GM06990 (cell line): ENCODE data around the gene BPIFA2.
"Not testable (repeated sequence)": the region's sequence is repeated elsewhere in the genome, so short reads cannot be mapped to it uniquely, and the experiment has no call there.

Experiments
- DNase-seq: peaks from one replicate; pipeline ENCODE4 v3.0.0-alpha.2; 2011; ENCODE audit not compliant: insufficient read length; ENCODE audit errors: extremely low read depth
- H3K27me3 ChIP-seq: replicated peaks from 2 replicates; pipeline ENCODE4 v1.6.0; 2011; ENCODE audit warnings: low read length; ENCODE audit not compliant: control insufficient read depth, insufficient read depth
- H3K36me3 ChIP-seq: 2 replicates; pipeline ENCODE4 v1.5.1; 2011; ENCODE audit warnings: low read length; ENCODE audit not compliant: control insufficient read depth, insufficient read depth
- H3K4me3 ChIP-seq: replicated peaks from 2 replicates; pipeline ENCODE4 v1.5.1; 2011; ENCODE audit warnings: low read depth, mild to moderate bottlenecking, control low read depth, low read length
- CTCF ChIP-seq: IDR thresholded peaks from 2 replicates; pipeline ENCODE4 v1.5.1; 2011; ENCODE audit warnings: low read length, control low read depth, mild to moderate bottlenecking, inconsistent platforms; ENCODE audit not compliant: insufficient read depth, poor library complexity, severe bottlenecking

BPIFA2 gene

DNA sequence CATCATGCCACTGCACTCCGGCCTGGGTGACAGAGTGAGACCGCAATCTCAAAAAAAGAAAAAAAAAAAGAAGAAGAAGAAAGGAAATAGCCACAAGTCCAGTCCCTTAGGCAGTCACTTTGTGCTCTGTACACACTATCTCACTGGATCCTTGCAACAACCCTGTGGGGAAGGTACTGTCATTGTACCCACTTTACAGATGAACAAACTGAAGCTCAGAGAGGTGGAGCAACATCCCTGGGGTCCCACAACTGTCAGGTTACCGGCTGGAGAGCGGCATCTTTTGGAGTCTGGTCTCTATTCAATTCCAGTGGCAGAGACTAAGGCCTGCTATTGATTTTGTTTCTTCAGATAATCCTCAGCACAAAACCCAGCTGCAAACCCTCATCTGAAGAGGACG, 12.2 kb downstream of the BPIFA2 start:
- Histone ChIP-seq H3K36me3 (no peaks in the 10 kb centered on the region), H3K27me3 (no peaks in the 10 kb centered on the region), H3K4me3 (no peak overlapping the region)
- TF ChIP-seq CTCF, result no peak
- no peak for DNase-seq

- no peak for DNase-seq
- peak; percentile 7 for TF ChIP-seq CTCF
- no peak overlapping the region for H3K4me3 ChIP-seq
- no peaks in the 10 kb centered on the region for H3K27me3 ChIP-seq
- H3K36me3 ChIP-seq, result no peaks in the 10 kb centered on the region
Observed at GRCh38 chr20:33181482-33182093, 13.6 kb downstream of the BPIFA2 start.

DNA sequence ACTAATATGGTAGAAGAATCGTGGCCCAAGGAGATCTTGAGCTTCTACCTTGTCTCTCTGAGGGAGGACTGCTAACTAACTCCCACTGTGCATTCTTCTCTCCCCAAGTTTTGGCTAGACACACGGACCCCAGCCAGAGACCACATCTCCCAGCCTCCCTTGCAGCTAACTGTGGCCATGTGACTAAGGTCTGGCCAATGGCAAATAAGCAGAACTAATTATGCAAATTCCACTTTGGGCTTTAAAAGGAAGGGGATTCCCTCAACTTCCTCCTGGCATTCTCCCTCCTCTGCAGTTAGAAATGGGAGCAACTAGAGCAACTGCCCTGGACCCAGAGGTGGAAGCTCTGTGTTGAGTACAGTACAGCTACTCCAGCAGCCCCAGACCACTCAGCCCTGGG, 15.4 kb downstream of the BPIFA2 start:
- DNase-seq, result no peak
- Histone ChIP-seq H3K36me3 (no peaks in the 10 kb centered on the region), H3K4me3 (no peak overlapping the region), H3K27me3 (no peaks in the 10 kb centered on the region)
- TF ChIP-seq CTCF, result no peak

DNA sequence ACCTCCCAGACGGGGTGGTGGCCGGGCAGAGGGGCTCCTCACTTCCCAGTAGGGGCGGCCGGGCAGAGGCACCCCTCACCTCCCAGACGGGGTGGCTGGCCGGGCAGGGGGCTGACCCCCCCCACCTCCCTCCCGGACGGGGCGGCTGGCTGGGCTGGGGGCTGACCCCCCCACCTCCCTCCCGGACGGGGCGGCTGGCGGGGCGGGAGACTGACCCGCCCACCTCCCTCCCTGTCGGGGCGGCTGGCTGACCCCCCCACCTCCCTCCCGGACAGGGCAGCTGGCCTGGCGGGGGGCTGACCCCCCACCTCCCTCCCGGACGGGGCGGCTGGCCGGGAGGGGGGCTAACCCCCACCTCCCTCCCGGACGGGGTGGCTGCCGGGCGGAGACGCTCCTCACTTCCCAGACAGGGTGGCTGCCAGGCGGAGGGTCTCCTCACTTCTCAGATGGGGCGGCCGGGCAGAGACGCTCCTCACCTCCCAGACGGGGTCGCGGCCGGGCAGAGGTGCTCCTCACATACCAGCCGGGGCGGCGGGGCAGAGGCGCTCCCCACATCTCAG, 17.2 kb downstream of the BPIFA2 start:
- H3K36me3 ChIP-seq, DNase-seq, H3K4me3 ChIP-seq, H3K27me3 ChIP-seq: not testable (repeated sequence)

GRCh38 chr20:33187491-33187890, 19.5 kb downstream of the BPIFA2 start:
- TF ChIP-seq CTCF, result no peak
- no peak overlapping the region for H3K4me3 ChIP-seq

GRCh38 chr20:33188421-33188820, 20.5 kb downstream of the BPIFA2 start:
- no peaks in the 10 kb centered on the region for H3K36me3 ChIP-seq
- H3K27me3 ChIP-seq, result no peaks in the 10 kb centered on the region
- TF ChIP-seq CTCF, result no peak
- H3K4me3 ChIP-seq, result no peak overlapping the region
- DNase-seq, result no peak

More at GRCh38 chr20:33187491-33187890, 19.5 kb downstream of the BPIFA2 start:
- DNase-seq, result no peak
- Histone ChIP-seq H3K27me3 (no peaks in the 10 kb centered on the region), H3K36me3 (no peaks in the 10 kb centered on the region)
